GM10266 (cell line): ENCODE data around the gene ACER2.

Experiments
- DNase-seq: peaks from one replicate; pipeline ENCODE4 v3.0.0; 2012; ENCODE audit errors: extremely low spot score
- TF ChIP-seq, protein P1 (sequence below): IDR thresholded peaks from 2 replicates; pipeline ENCODE4 v1.5.1; 2012; ENCODE audit warnings: mild to moderate bottlenecking, low read depth; ENCODE audit not compliant: control insufficient read depth, insufficient read depth; ENCODE audit errors: missing control alignments

The ACER2 gene

DNA sequence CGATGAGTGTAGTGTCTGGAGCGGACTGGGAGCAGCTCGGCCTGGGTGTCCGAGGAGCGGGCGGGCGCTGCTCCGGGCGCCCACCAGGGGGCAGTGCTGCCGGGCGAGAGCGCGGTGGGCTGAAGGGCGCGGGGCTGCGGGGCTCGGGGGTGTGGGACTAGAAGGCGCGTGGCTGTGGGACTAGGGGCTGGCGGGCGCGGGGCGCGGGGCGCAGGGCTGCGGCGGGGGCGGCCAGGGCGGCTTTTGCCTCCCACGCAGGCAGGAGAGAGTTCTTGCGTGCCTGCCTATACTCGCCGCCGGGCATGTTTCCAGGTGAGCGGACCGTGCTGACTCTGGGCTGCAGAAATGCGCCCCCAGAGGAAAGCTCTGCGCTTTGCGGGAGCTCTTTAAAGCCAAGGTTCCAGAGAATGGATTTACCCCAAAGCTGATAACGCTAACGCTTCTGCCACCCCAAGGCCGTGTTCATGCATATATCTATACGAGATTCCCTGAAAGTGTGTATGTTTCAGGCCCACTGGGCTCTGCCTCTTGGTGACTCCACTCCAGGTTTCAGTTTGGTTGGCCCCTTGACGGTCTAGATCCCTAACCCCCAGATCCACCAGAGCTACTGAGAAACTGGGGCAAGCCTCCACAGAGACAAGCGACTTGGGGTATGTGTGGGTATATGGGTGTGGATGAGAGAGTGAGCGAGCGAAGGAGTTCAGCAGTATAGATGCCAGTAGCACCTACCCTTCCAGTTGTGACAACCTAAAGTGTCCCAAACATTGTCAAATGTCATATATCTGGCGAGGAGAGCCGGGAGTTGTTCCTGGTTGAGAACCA, 56.2 kb downstream of the ACER2 start:
- TF ChIP-seq, protein P1, sequence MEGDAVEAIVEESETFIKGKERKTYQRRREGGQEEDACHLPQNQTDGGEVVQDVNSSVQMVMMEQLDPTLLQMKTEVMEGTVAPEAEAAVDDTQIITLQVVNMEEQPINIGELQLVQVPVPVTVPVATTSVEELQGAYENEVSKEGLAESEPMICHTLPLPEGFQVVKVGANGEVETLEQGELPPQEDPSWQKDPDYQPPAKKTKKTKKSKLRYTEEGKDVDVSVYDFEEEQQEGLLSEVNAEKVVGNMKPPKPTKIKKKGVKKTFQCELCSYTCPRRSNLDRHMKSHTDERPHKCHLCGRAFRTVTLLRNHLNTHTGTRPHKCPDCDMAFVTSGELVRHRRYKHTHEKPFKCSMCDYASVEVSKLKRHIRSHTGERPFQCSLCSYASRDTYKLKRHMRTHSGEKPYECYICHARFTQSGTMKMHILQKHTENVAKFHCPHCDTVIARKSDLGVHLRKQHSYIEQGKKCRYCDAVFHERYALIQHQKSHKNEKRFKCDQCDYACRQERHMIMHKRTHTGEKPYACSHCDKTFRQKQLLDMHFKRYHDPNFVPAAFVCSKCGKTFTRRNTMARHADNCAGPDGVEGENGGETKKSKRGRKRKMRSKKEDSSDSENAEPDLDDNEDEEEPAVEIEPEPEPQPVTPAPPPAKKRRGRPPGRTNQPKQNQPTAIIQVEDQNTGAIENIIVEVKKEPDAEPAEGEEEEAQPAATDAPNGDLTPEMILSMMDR: peak; percentile 92
- peak; percentile 94 for DNase-seq

- TF ChIP-seq, protein P1: no peak
Observed at GRCh38 chr9:19465586-19466279, 56.9 kb downstream of the ACER2 start.

DNA sequence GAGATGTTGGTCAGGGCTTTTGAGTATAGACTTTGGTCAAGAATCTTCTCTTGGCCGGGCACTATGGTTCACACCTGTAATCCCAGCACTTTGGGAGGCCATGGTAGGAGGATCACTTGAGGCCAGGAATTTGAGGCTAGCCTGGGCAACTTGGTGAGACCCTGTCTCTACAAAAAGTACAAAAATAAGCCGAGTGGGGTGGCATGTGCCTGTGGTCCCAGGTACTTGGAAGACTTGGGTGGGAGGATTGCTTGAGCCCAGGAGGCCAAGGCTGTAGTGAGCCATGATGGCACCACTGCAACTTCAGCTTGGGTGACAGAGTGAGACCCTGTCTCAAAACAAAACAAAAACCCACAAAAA, 57.5 kb downstream of the ACER2 start:
- DNase-seq: no peak
- TF ChIP-seq, protein P1: no peak

More at GRCh38 chr9:19465586-19466279, 56.9 kb downstream of the ACER2 start:
- no peak for DNase-seq

- TF ChIP-seq, protein P1: no peak
- no peak for DNase-seq
Observed at GRCh38 chr9:19469271-19469670, 60.5 kb downstream of the ACER2 start.

GRCh38 chr9:19470567-19470966, 61.8 kb downstream of the ACER2 start:
- DNase-seq: no peak
- TF ChIP-seq, protein P1: no peak

GRCh38 chr9:19470981-19471650, 62.3 kb downstream of the ACER2 start:
- TF ChIP-seq, protein P1: no peak
- DNase-seq: no peak
